CD8-positive, alpha-beta memory T cell (primary cell): Measurements from ENCODE around the gene RPEL1. TPM values are rescaled to one million over a fixed set of nuclear protein-coding genes. Genes with fewer than 3 reads are reported as not detected.
A peak's percentile ranks its signal among the peaks of the same experiment; 100 is the strongest.

ENCODE experiments used
- CTCF ChIA-PET: fragments of 350-600 bp; sonication (Branson Sonifier 250); formaldehyde crosslinking; loops from one replicate; lab custom pipeline; 2021; ENCODE audit warnings: antibody characterized with exemption; lab: Charles Lee
- POLR2A ChIA-PET: fragments of 350-600 bp; sonication (Branson Sonifier 250); formaldehyde crosslinking; loops from one replicate; lab custom pipeline; 2021; ENCODE audit warnings: antibody characterized with exemption; lab: Charles Lee
- DNase-seq, 5 donors: peaks; one replicate each; pipeline versions ENCODE4 v3.0.0 to v3.0.0-alpha.2; 2020 to 2022; ENCODE audit warnings: mixed read lengths in 1 of 5
- H3K27ac ChIP-seq: one replicate; pipeline ENCODE4 v1.7.0; 2013; ENCODE audit warnings: low read depth, mild to moderate bottlenecking, low read length, moderate library complexity
- H3K27me3 ChIP-seq: 2 replicates; pipeline ENCODE4 v1.7.0; 2013; ENCODE audit warnings: low read length, mild to moderate bottlenecking; ENCODE audit not compliant: insufficient read depth, poor library complexity, severe bottlenecking
- H3K36me3 ChIP-seq: 2 replicates; pipeline ENCODE4 v1.7.0; 2013; ENCODE audit warnings: mild to moderate bottlenecking, low read length, moderate library complexity; ENCODE audit not compliant: insufficient read depth
- H3K4me1 ChIP-seq: 2 replicates; pipeline ENCODE4 v1.7.0; 2013; ENCODE audit warnings: mild to moderate bottlenecking, low read length, moderate library complexity; ENCODE audit not compliant: insufficient read depth
- H3K4me3 ChIP-seq: 2 replicates; pipeline ENCODE4 v1.7.0; 2013; ENCODE audit warnings: mild to moderate bottlenecking, low read length
- H3K9me3 ChIP-seq: 2 replicates; pipeline ENCODE4 v1.7.0; 2013; ENCODE audit warnings: mild to moderate bottlenecking, low read length
- H3K27ac Mint-ChIP-seq, 8 donors: one replicate each; pipeline ENCODE4 v1.8.0; 2020 to 2021; ENCODE audit warnings: mixed read lengths in 8 of 8, mild to moderate bottlenecking in 6 of 8, inconsistent platforms in 3 of 8, moderate library complexity in 3 of 8
- H3K27me3 Mint-ChIP-seq, 2 donors: one replicate each; pipeline ENCODE4 v1.8.0; 2020 to 2021; ENCODE audit warnings: mixed read lengths in 2 of 2, mild to moderate bottlenecking in 1 of 2, moderate library complexity in 1 of 2
- H3K36me3 Mint-ChIP-seq, 3 donors: one replicate each; pipeline ENCODE4 v1.8.0; 2020 to 2021; ENCODE audit warnings: mixed read lengths in 3 of 3, inconsistent platforms in 1 of 3, mild to moderate bottlenecking in 1 of 3
- H3K4me1 Mint-ChIP-seq, 3 donors: one replicate each; pipeline ENCODE4 v1.8.0; 2020 to 2021; ENCODE audit warnings: mixed read lengths in 3 of 3, inconsistent platforms in 1 of 3, mild to moderate bottlenecking in 1 of 3
- H3K4me3 Mint-ChIP-seq, 7 donors: one replicate each; pipeline ENCODE4 v1.8.0; 2020 to 2021; ENCODE audit warnings: mixed read lengths in 7 of 7, mild to moderate bottlenecking in 6 of 7, moderate library complexity in 4 of 7, inconsistent platforms in 2 of 7
- H3K9me3 Mint-ChIP-seq, 5 donors: one replicate each; pipeline ENCODE4 v1.8.0; 2020 to 2022; ENCODE audit warnings: mixed read lengths in 5 of 5, mild to moderate bottlenecking in 3 of 5, moderate library complexity in 2 of 5, inconsistent platforms in 1 of 5
- polyA plus RNA-seq: library from polyadenylated mRNA; unstranded; fragments of 300-500 nt; fragmentation: Illumina TruSeq; gene quantifications from one replicate; pipeline ENCODE4 v1.2.3, GENCODE V29; 2021
- total RNA-seq, 2 experiments: library from RNA; stranded (reverse); gene quantifications; one replicate each; pipeline ENCODE4 v1.2.3, GENCODE V29; 2021

The RPEL1 gene
- total and polyA plus RNA-seq, 3 experiments from 2014 or later = not detected

- POLR2A ChIA-PET = interaction anchor here (0.6 kb wide), 1 partner anchor 88 kb away, joined by 3 read pairs; no protein-coding TSS in a partner anchor
- no peaks in the 10 kb centered on the region for H3K36me3 Mint-ChIP-seq
- peaks cover 48 to 78% of the 10 kb centered on the region in 2 donors for H3K27me3 Mint-ChIP-seq
- H3K36me3 ChIP-seq = no peaks in the 10 kb centered on the region
- H3K27me3 ChIP-seq = peaks cover 19% of the 10 kb centered on the region
- H3K9me3 ChIP-seq = no peaks in the 10 kb centered on the region
- peaks cover 0 to 6% (median 3%) of the 10 kb centered on the region in 5 donors for H3K9me3 Mint-ChIP-seq
- H3K4me1 ChIP-seq = no peaks in the 10 kb centered on the region
- no peak within 1 kb of the TSS for H3K27ac ChIP-seq
- H3K4me3 Mint-ChIP-seq = peak within 1 kb of the TSS in 5 of 7 donors; percentile 4 to 54 (median 36)
- DNase-seq = no peak
- peaks cover 8 to 24% (median 11%) of the 10 kb centered on the region in 3 donors for H3K4me1 Mint-ChIP-seq
- no peak within 1 kb of the TSS for H3K4me3 ChIP-seq
- H3K27ac Mint-ChIP-seq = no peak within 1 kb of the TSS
- CTCF ChIA-PET = no interaction called here
Observed at GRCh38 chr10:103276896-103277712, 31.4 kb downstream of the RPEL1 start, which contains the start of gene INA. TSS of gene INA (plus strand) at chr10:103277138. CDS start at chr10:103277212, 74 bp downstream.

- Histone ChIP-seq H3K9me3 (no peaks in the 10 kb centered on the region), H3K27ac (no peak overlapping the region), H3K27me3 (peaks cover 23% of the 10 kb centered on the region), H3K4me3 (no peak overlapping the region), H3K4me1 (no peaks in the 10 kb centered on the region), H3K36me3 (no peaks in the 10 kb centered on the region)
- Mint-ChIP-seq H3K27ac (no peak overlapping the region), H3K27me3 (peaks cover 51 to 80% of the 10 kb centered on the region in 2 donors), H3K36me3 (no peaks in the 10 kb centered on the region), H3K9me3 (peaks cover 0 to 6% (median 3%) of the 10 kb centered on the region in 5 donors), H3K4me1 (peaks cover 8 to 24% (median 11%) of the 10 kb centered on the region in 3 donors), H3K4me3 (no peak overlapping the region)
- no peak for DNase-seq
- POLR2A ChIA-PET = no interaction called here
- CTCF ChIA-PET = no interaction called here
Observed at GRCh38 chr10:103277713-103278536, 32.2 kb downstream of the RPEL1 start.

GRCh38 chr10:103278537-103278823, 32.8 kb downstream of the RPEL1 start:
- Histone ChIP-seq H3K27ac (no peak overlapping the region), H3K4me3 (no peak overlapping the region), H3K4me1 (no peaks in the 10 kb centered on the region), H3K9me3 (no peaks in the 10 kb centered on the region), H3K36me3 (no peaks in the 10 kb centered on the region), H3K27me3 (peaks cover 23% of the 10 kb centered on the region)
- Mint-ChIP-seq H3K36me3 (no peaks in the 10 kb centered on the region), H3K4me3 (peak overlapping the region in 1 of 7 donors; percentile 46), H3K27me3 (peaks cover 55 to 80% of the 10 kb centered on the region in 2 donors), H3K9me3 (peaks cover 0 to 6% (median 3%) of the 10 kb centered on the region in 5 donors), H3K4me1 (peaks cover 8 to 24% (median 11%) of the 10 kb centered on the region in 3 donors), H3K27ac (no peak overlapping the region)
- POLR2A ChIA-PET = no interaction called here
- no peak for DNase-seq
- CTCF ChIA-PET = interaction anchor here (0.6 kb wide), 1 partner anchor 162 kb away, joined by 3 read pairs; no protein-coding TSS in a partner anchor

GRCh38 chr10:103278862-103279298, 33.2 kb downstream of the RPEL1 start:
- no peak overlapping the region for H3K4me3 ChIP-seq
- Mint-ChIP-seq H3K27me3 (peaks cover 56 to 77% of the 10 kb centered on the region in 2 donors), H3K36me3 (no peaks in the 10 kb centered on the region), H3K27ac (peak overlapping the region in 1 of 8 donors; percentile 53), H3K4me1 (peaks cover 8 to 24% (median 11%) of the 10 kb centered on the region in 3 donors), H3K9me3 (peaks cover 0 to 6% (median 3%) of the 10 kb centered on the region in 5 donors), H3K4me3 (peak overlapping the region in 5 of 7 donors; percentile 44 to 56 (median 53))
- DNase-seq = peak in 1 of 5 donors; percentile 6
- no peaks in the 10 kb centered on the region for H3K9me3 ChIP-seq
- ChIA-PET POLR2A (no interaction called here), CTCF (interaction anchor here (0.6 kb wide), 1 partner anchor 162 kb away, joined by 3 read pairs; no protein-coding TSS in a partner anchor)
- H3K4me1 ChIP-seq = no peaks in the 10 kb centered on the region
- peaks cover 23% of the 10 kb centered on the region for H3K27me3 ChIP-seq
- H3K36me3 ChIP-seq = no peaks in the 10 kb centered on the region
- no peak overlapping the region for H3K27ac ChIP-seq

GRCh38 chr10:103280031-103280430, 34.3 kb downstream of the RPEL1 start:
- POLR2A ChIA-PET = interaction anchor here (0.6 kb wide), 1 partner anchor 46 kb away, joined by 4 read pairs; no protein-coding TSS in a partner anchor

GRCh38 chr10:103280506-103280905, 34.8 kb downstream of the RPEL1 start:
- DNase-seq = no peak
- H3K27me3 ChIP-seq = peaks cover 23% of the 10 kb centered on the region
- H3K36me3 Mint-ChIP-seq = no peaks in the 10 kb centered on the region
- ChIA-PET POLR2A (no interaction called here), CTCF (no interaction called here)
- H3K4me3 ChIP-seq = no peak overlapping the region
- peaks cover 0 to 6% (median 3%) of the 10 kb centered on the region in 5 donors for H3K9me3 Mint-ChIP-seq
- no peaks in the 10 kb centered on the region for H3K4me1 ChIP-seq
- no peaks in the 10 kb centered on the region for H3K9me3 ChIP-seq
- H3K4me3 Mint-ChIP-seq = no peak overlapping the region
- H3K27ac ChIP-seq = no peak overlapping the region
- no peaks in the 10 kb centered on the region for H3K36me3 ChIP-seq
- peaks cover 8 to 24% (median 11%) of the 10 kb centered on the region in 3 donors for H3K4me1 Mint-ChIP-seq
- no peak overlapping the region for H3K27ac Mint-ChIP-seq
- H3K27me3 Mint-ChIP-seq = peaks cover 57 to 79% of the 10 kb centered on the region in 2 donors

More at GRCh38 chr10:103280031-103280430, 34.3 kb downstream of the RPEL1 start:
- no peaks in the 10 kb centered on the region for H3K36me3 Mint-ChIP-seq
- H3K27ac Mint-ChIP-seq = no peak overlapping the region
- peaks cover 62 to 84% of the 10 kb centered on the region in 2 donors for H3K27me3 Mint-ChIP-seq
- H3K9me3 Mint-ChIP-seq = peaks cover 0 to 6% (median 3%) of the 10 kb centered on the region in 5 donors
- H3K27me3 ChIP-seq = peaks cover 23% of the 10 kb centered on the region
- no peaks in the 10 kb centered on the region for H3K9me3 ChIP-seq
- H3K36me3 ChIP-seq = no peaks in the 10 kb centered on the region
- CTCF ChIA-PET = interaction anchor here (0.5 to 0.8 kb wide), 2 partner anchors 12 to 46 kb away, joined by 3 to 4 read pairs; no protein-coding TSS in a partner anchor
- H3K4me1 ChIP-seq = no peaks in the 10 kb centered on the region
- no peak overlapping the region for H3K4me3 ChIP-seq
- H3K27ac ChIP-seq = no peak overlapping the region
- H3K4me1 Mint-ChIP-seq = peaks cover 8 to 24% (median 11%) of the 10 kb centered on the region in 3 donors
- H3K4me3 Mint-ChIP-seq = no peak overlapping the region
- no peak for DNase-seq

- no peak overlapping the region for H3K4me3 Mint-ChIP-seq
- H3K9me3 Mint-ChIP-seq = peaks cover 0 to 6% (median 3%) of the 10 kb centered on the region in 5 donors
- peaks cover 6 to 15% (median 7%) of the 10 kb centered on the region in 3 donors for H3K4me1 Mint-ChIP-seq
- no peak overlapping the region for H3K27ac ChIP-seq
- CTCF ChIA-PET = no interaction called here
- H3K36me3 Mint-ChIP-seq = no peaks in the 10 kb centered on the region
- H3K27ac Mint-ChIP-seq = no peak overlapping the region
- no peaks in the 10 kb centered on the region for H3K9me3 ChIP-seq
- H3K27me3 ChIP-seq = peaks cover 33% of the 10 kb centered on the region
- POLR2A ChIA-PET = no interaction called here
- DNase-seq = no peak
- H3K36me3 ChIP-seq = no peaks in the 10 kb centered on the region
- H3K4me1 ChIP-seq = no peaks in the 10 kb centered on the region
- peaks cover 54 to 78% of the 10 kb centered on the region in 2 donors for H3K27me3 Mint-ChIP-seq
- H3K4me3 ChIP-seq = no peak overlapping the region
Observed at GRCh38 chr10:103281753-103282152, 36.1 kb downstream of the RPEL1 start.
